ENCODE results near the gene TRIM71. TPM values are rescaled to one million over a fixed set of nuclear protein-coding genes. Genes with fewer than 3 reads are reported as not detected.

Gene TRIM71
- total RNA-seq, 2 donors from 2014 or later, result 154 to 169 TPM

GRCh38 chr3:32837366-32837765 is 19.6 kb downstream of the TRIM71 start:
- 34 to 57% methylated on average over 9 to 11 of the region's 11 CpGs for WGBS, 2 experiments (ENCODE audit: insufficient coverage in 1 of 2, insufficient read length in 1 of 2)
- Mint-ChIP-seq H3K9me3 (no peaks in the 10 kb centered on the region), H3K27ac (peak overlapping the region; percentile 88), H3K27me3 (ENCODE audit: insufficient read depth) (no peaks in the 10 kb centered on the region), H3K4me1 (peaks cover 88% of the 10 kb centered on the region), H3K36me3 (ENCODE audit: low read depth) (peaks cover under 1% of the 10 kb centered on the region), H3K4me3 (peak overlapping the region; percentile 30)
- Histone ChIP-seq H3K4me1 (ENCODE audit: control insufficient read depth, insufficient read depth, low read length) (peaks cover 41% of the 10 kb centered on the region), H3K4me3 (ENCODE audit: low read length) (peak overlapping the region; percentile 32), H3K27me3 (ENCODE audit: control insufficient read depth, insufficient read depth, low read length, poor library complexity, severe bottlenecking) (no peaks in the 10 kb centered on the region), H3K36me3 (ENCODE audit: control insufficient read depth, insufficient read depth, low read length) (peaks cover 7% of the 10 kb centered on the region), H3K9me3 (ENCODE audit: control insufficient read depth, low read length) (no peaks in the 10 kb centered on the region), H3K9ac (ENCODE audit: extremely low read depth, low read length, poor library complexity, severe bottlenecking) (no peak overlapping the region), H3K27ac (ENCODE audit: low read depth, low read length) (peak overlapping the region; percentile 29)
- no peak for TF ChIP-seq CTCF (conservative IDR thresholded peaks at IDR 0.05)
- DNase-seq, result no peak

GRCh38 chr3:32837789-32838188 is 20.0 kb downstream of the TRIM71 start:
- Histone ChIP-seq H3K4me1 (ENCODE audit: control insufficient read depth, insufficient read depth, low read length) (peaks cover 45% of the 10 kb centered on the region), H3K36me3 (ENCODE audit: control insufficient read depth, insufficient read depth, low read length) (peaks cover 7% of the 10 kb centered on the region), H3K4me3 (ENCODE audit: low read length) (peak overlapping the region; percentile 32), H3K9me3 (ENCODE audit: control insufficient read depth, low read length) (no peaks in the 10 kb centered on the region), H3K9ac (ENCODE audit: extremely low read depth, low read length, poor library complexity, severe bottlenecking) (no peak overlapping the region), H3K27me3 (ENCODE audit: control insufficient read depth, insufficient read depth, low read length, poor library complexity, severe bottlenecking) (no peaks in the 10 kb centered on the region), H3K27ac (ENCODE audit: low read depth, low read length) (peak overlapping the region; percentile 29)
- no peak for TF ChIP-seq CTCF (conservative IDR thresholded peaks at IDR 0.05)
- Mint-ChIP-seq H3K9me3 (no peaks in the 10 kb centered on the region), H3K36me3 (ENCODE audit: low read depth) (no peaks in the 10 kb centered on the region), H3K4me1 (peaks cover 92% of the 10 kb centered on the region), H3K27me3 (ENCODE audit: insufficient read depth) (no peaks in the 10 kb centered on the region), H3K4me3 (peak overlapping the region; percentile 30), H3K27ac (peak overlapping the region; percentile 88)
- peak; percentile 80 for DNase-seq
- 42 to 62% methylated on average over 2 to 5 of the region's 5 CpGs for WGBS, 2 experiments (ENCODE audit: insufficient coverage in 1 of 2, insufficient read length in 1 of 2)

- no peaks in the 10 kb centered on the region for H3K9me3 ChIP-seq (ENCODE audit: control insufficient read depth, low read length)
- H3K9ac ChIP-seq (ENCODE audit: extremely low read depth, low read length, poor library complexity, severe bottlenecking), result peak overlapping the region; percentile 48
- Mint-ChIP-seq H3K27ac (peak overlapping the region; percentile 97), H3K27me3 (ENCODE audit: insufficient read depth) (no peaks in the 10 kb centered on the region), H3K4me3 (peak overlapping the region; percentile 48), H3K4me1 (peaks cover 92% of the 10 kb centered on the region), H3K36me3 (ENCODE audit: low read depth) (no peaks in the 10 kb centered on the region), H3K9me3 (no peaks in the 10 kb centered on the region)
- H3K27me3 ChIP-seq (ENCODE audit: control insufficient read depth, insufficient read depth, low read length, poor library complexity, severe bottlenecking), result no peaks in the 10 kb centered on the region
- 27 to 55% methylated on average over 3 to 4 of the region's 4 CpGs for WGBS, 2 experiments (ENCODE audit: insufficient coverage in 1 of 2, insufficient read length in 1 of 2)
- peaks cover 52% of the 10 kb centered on the region for H3K4me1 ChIP-seq (ENCODE audit: control insufficient read depth, insufficient read depth, low read length)
- TF ChIP-seq CTCF (conservative IDR thresholded peaks at IDR 0.05), result no peak
- H3K27ac ChIP-seq (ENCODE audit: low read depth, low read length), result peak overlapping the region; percentile 84
- H3K4me3 ChIP-seq (ENCODE audit: low read length), result peak overlapping the region; percentile 68
- peaks cover 7% of the 10 kb centered on the region for H3K36me3 ChIP-seq (ENCODE audit: control insufficient read depth, insufficient read depth, low read length)
- DNase-seq, result no peak
These were observed 21.9 kb downstream of the TRIM71 start for GRCh38 chr3:32839714-32840085.
